NCI-H1930 (cell line): ENCODE results near the gene PDIA4.
"Not testable (repeated sequence)": the region's sequence is repeated elsewhere in the genome, so short reads cannot be mapped to it uniquely, and the experiment has no call there.

Experiments used
- DNase-seq, 2 experiments: peaks; one replicate each; lab custom pipeline; 2025; lab: John Stamatoyannopoulos, UW

PDIA4 gene

GRCh38 chr7:149031353-149031910 lies 3.1 kb upstream of the PDIA4 start:
- no peak for DNase-seq

GRCh38 chr7:149030439-149030838 lies 2.1 kb upstream of the PDIA4 start:
- DNase-seq: not testable (repeated sequence)

DNA sequence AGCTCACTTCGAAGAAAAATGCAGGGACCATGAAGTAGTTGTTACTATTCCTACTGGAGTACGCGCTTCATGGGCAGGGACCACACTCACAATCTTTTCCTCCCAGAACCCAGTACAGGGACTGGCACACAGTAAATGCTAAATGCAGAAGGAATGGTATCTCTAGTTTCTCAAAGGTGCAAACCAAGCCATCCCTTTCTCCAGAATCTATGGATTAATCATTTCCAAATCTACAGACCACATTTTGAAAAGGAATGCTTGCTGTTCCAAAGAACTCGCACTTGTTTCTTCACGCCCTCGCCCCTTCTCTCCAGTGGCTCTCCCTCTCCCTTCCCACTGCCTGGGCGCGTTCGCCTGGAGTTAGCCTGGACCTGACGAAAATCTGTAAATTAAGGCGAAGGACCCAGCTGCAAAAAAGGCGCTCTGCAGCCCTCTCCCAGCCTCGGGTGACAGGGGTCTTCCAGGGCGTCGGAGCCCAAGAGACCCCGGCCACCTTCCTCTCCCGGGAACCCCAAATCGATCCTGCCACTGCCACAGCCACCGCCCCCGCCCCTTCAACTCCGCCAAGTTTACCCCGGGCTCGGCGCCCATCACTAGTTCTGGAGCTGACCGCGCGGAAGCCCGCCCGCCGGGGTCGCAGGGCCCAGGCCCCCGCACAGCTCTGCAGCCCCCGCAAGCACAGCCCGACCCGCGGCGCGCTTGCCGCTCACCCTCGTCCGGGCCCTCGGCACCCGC lies 527 bp downstream of the PDIA4 start:
- no peak for DNase-seq

DNA sequence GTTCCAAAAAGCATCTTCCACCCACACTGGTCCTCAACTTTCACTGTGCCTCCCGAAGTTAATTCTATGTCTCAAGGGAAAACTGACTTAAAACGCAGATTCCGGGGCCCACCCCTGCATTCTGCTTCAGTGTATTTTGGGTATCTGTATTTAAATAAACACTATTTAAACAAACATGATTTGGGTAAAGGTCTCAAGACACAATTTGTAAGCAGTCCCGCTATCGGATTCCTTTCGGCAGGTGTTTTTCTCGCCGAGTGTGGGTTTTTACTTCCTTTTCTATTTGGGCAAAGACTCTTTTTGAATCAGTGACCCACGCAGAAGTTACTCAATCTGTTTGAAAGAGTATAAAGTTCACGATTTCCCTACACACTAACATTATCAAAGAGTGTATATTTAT lies 1.2 kb downstream of the PDIA4 start:
- DNase-seq: no peak

GRCh38 chr7:149023662-149024061 lies 4.6 kb downstream of the PDIA4 start:
- no peak for DNase-seq

GRCh38 chr7:149022756-149023360 lies 5.4 kb downstream of the PDIA4 start:
- DNase-seq: no peak

DNA sequence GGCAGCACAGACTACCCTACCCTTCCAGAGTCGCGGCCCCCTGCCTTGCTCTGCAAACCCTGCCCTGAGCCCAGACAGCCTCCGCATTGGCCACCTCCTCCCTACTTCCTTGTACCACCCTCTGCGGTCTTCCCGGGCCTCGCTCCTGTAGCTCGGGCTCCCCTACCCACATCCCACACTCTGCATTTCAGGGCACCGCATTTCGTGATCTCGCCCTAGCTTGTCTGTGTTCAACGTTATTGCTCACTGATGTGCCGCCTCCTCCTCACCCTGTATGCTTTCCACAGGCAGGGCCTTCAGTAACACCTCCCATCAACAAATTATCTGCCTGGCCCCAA lies 6.6 kb downstream of the PDIA4 start:
- DNase-seq: no peak

DNA sequence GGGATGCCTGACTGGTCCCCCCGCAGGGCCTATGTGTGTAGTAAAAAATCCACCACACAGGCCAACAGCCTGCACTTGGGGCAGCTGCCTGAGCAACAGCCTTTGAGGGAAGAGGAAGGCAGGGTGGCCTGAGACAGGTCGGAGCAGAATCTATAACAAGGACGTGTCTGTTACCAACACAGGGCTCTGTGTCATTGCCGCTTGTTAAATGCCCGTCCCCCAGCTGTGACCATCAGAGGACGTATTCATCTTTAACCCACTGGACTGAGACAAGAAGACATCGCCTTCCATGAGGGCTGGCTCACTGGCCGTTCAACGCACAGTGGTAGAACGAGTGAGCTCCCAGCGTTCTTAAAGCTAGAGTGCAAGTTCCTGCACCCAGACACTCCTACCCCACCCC lies 7.8 kb downstream of the PDIA4 start:
- DNase-seq: no peak

DNA sequence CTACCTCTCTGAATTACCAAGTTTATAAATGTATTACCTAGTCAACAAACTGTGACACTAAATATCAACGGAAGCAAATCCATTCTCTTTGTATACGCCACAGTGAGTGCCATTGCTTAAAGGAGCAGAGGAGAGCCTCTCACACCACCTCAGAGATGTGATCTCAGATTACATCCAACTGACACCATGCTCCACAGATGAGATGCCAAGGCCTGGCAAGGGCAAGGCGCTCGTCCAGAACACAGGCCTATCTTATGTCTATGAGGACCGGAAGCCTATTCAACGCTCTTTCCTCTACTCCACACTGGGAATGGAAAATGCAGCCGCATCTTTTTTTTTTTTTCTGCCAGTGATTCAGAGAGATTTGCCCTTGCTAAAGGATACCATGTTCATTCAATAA lies 11.4 kb downstream of the PDIA4 start:
- no peak for DNase-seq

GRCh38 chr7:149014309-149014708 lies 14.0 kb downstream of the PDIA4 start:
- DNase-seq: no peak

DNA sequence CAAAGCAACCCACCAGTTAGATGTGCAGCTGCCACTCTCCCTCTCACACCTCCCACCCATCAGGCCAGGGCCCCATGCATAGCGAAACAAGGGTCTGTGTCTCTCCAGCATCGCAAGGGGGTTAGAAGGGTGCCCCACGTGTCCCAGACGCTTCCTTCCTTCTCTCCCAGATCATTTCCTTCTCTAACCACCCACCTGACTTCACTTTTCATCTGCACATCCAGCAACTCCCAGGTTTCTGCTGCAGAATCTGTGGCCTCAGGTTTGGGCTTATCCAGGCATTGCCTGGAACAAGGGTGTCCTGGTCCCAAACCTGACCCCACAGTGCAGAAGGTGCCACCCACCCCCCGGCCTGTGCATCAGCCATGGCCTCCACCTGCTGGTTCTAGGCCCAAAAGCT lies 14.4 kb downstream of the PDIA4 start:
- DNase-seq: no peak

DNA sequence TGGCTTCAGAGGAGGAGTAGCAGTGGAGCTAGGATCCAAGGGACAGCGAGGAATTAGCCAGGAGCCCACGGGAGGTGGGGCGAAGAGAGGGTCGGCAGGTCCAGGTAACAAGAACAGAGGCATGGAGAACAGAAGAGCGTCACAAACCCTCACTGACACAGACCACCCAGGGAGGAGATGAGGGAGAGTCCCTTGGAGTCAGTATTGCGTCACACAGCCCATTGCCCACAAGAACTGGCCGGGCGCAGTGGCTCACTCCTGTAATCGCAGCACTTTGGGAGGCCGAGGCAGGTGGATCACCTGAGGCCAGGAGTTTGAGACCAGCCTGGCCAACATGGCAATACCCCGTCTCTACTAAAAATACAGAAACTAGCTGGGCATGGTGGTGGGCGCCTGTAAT lies 15.6 kb downstream of the PDIA4 start:
- DNase-seq: not testable (repeated sequence)

GRCh38 chr7:149011491-149011890 lies 16.8 kb downstream of the PDIA4 start:
- no peak for DNase-seq

- DNase-seq: no peak
These were observed 17.9 kb downstream of the PDIA4 start for GRCh38 chr7:149010451-149010850.

DNA sequence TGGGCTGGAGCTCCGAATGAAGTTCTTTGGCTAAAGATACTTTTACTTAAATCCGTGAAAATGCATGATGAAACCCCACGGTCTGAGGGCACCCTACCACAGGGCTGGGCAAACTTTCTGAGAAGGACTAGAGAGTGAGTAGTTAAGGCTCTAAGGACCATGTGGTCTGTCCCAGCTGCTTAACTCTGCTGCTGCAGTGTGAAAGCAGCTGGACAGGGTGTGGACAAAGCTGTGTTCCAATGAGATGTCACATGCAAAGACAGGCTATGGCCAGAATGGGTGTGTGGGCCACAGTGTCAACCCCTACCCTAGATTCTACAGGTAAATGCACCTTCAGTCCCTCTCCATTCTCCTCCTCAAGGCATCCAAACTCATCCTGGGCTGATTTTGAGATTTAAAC lies 18.8 kb downstream of the PDIA4 start:
- DNase-seq: no peak

DNA sequence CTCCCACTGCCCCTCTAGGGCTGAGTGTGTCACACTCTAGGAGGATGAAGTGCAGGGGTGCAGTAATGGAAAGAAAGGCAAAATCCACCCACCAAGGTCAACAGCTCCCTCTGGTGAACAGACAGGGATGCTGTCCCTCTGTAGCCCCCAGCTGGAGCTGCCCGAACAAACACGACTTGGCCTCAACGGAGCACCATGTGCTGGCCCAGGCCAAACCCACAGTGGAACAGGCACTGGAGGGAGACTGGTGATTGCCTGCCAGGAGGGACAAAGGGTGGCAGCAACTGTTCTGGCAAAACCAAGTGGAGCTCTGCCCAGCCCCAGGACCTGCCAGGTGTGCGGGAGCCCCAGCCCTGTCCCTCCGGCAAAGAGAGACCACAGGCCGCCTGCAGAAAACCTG lies 20.7 kb downstream of the PDIA4 start:
- no peak for DNase-seq

GRCh38 chr7:149007146-149007545 lies 21.2 kb downstream of the PDIA4 start:
- no peak for DNase-seq

- no peak for DNase-seq
These were observed 22.0 kb downstream of the PDIA4 start for GRCh38 chr7:149006345-149006725.

DNA sequence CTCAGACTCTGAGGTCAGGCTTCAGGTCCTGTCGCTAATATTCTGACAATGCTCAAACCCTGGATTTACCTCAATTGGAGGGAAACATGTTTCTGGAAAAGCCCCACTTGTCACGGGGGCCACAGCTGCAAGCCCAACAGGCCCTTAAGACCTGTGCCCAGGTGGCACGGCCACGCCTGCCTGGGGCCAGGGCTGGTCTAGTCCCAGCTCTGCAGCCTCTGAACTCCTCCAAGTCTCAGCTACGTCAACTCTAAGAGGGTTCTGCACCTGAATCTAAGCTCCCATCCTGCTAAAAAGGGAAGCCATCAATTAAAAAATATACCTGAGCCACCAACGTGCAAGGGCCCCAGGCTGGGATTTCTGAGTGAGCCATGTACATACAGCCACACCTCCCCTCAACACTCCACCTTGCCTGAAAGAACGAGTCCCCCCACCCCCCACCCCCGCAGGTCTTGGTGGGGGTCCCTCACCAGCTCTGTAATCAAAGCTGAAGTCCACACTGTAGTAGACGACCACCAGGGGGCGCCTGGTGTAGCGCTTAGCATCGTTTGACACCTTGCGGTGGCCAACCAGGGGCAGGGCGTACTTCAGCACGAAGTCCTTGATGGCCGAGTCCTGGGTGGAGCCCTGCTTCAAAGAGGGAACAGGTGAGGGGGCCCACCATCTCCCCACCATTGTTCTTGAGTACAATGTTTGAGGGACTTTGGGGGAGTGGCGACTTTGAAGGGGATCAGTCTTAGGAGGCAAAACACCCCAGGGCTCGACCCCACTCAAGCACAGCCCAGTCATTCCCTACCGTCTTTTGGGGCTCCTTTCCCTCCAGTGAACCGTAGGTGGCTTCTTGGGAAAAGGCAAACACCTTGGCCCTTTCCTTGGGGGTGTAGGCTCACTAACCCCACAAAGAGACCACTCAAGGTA lies 22.6 kb downstream of the PDIA4 start:
- DNase-seq: peak; percentile 55 to 66

GRCh38 chr7:149004405-149005370 lies 23.6 kb downstream of the PDIA4 start:
- DNase-seq: no peak

DNA sequence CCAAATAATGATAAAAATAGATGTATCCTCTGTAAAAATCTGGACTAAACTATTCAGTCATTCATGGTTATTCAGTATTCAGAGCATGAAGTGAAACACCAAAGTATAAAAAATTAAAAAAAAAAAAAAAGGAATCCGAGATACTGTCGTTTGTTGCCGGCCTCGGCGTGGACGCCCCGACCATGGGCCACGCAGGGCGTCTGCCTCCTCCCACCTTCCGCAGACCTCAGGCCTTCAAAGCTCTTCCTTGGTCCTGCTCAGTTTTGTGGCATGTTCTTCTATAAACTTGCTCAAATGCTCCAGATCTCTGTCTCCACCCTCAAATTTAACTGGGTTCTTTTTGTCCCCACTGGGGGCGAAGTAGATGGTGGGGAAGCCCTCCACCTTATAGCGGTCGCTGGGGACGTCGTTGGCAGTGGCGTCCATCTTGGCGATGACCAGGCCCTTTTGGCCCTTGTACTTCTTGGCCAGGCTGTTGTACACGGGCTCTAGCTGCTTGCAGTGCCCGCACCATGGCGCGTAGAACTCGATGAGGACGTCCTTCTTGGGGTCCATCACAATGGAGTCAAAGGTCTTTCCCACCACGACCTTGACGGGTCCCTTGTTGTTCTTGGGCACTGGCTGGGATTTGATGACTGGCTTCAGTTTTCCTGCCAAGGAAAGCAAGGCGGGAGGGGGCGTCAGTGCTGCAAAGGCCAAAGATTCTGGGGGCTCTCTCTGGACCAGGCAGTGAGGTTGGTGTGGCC lies 24.6 kb downstream of the PDIA4 start:
- no peak for DNase-seq
